Activated CD8-positive, alpha-beta memory T cell treated with anti-CD3 and anti-CD28 coated beads, Interleukin-2, amount 50 U/mL, for 4 hours (primary cell): Measurements from ENCODE around the gene PIK3C3.

Experiments used
- DNase-seq: peaks from one replicate; pipeline ENCODE4 v3.0.0-alpha.2; 2020

The PIK3C3 gene

DNA sequence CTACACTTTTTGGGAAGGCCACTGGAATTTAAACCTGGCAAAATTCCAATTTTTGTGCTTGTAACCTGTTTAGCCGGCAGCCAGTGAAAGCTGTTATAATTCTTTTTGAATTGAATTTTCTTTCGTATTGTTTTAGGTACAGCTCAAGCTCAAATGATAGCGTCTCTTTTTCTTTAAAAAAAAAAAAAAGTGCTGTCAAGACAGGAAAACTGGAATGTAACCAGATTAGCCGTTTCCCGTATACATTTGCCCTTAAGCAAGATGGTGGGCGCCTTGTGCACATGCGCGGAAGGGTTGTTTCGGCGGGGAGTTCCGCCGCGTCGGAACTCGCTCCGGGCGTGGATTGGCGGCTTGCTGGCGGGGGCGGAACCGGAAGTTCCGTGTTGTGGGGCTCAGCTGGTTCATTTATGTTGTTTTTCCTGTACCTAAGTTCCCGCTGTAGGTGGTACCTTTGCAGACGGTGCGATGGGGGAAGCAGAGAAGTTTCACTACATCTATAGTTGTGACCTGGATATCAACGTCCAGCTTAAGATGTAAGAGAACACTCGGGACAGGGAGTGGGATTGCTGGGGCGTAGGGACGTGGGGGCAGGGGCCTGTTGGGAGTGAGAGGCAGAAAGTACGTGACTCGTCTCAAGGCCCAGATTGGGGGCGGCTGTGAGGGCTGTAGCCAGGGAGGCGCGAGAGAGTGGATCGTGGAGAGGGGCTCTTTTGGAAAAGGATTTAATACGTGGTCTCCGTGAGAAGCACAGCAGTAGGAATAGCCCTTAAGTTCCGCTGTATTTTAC, at the start of gene PIK3C3:
Gene PIK3C3, plus strand, starts transcription at position 408 of the 787 bp plus-strand sequence. Its CDS starts 58 bp downstream, at position 466.
- DNase-seq, result peak; percentile 96

DNA sequence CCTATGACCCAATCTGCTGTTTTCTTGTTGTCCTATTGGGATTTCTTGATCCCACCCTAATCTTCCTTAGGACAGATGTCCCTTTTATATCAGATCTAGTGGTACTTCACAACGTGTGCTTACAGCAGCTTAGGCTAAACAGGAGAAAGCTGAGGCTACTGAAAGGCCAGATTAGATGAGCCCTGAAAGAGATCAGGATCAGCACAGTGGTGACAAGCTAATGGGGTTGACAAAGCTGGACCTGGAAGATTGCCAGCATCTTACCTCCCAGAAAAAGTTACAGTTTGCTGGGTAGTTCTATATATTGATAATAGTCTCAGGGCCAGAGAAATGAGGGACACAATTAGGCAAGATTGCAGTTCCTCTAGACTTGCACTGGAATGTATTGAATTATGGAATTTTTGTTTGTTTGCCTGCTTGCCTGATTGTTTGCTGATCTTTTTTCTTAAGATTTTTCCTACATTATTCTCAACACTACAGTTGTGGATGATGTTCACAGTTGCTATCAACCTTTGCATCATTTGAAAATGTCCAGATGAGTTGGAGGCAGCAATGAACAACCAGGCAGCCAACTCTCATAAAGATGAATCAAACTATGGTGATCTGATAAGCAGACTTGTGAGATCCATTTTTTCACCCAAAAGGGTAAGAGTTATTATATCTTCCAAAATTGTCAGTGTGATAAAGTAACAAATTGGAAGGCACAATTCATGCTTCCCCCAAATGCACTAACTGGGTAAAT, 49.1 kb upstream of the PIK3C3 start:
- DNase-seq, result no peak

DNA sequence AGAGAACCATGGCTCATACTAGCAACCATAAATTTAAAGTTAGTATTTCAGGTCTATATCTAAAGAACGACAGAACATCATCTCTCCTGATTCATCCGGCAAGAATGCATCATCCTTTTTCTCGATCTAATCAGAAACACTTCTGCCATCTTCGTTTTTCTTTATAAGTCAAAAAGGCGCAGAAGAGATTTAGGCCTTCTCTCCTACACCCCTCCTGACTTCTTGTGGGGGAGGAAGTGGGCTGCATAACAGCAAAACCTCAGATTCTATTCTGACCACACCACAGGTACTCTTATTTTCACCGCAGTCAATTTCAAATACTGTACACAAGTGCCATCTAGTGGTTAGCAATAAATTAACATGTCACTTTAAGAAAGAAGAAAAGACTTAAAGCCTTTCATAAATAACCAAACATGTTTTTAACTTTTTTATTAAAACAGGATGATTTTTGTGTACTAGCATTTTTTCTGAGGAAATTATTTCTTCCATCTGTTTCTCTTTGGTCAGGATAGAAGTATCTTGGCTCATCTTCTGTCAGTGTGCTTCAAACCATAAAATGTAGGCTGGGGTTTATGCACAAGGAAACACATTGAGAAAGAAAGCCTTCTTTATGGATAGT, 48.4 kb upstream of the PIK3C3 start:
- peak; percentile 14 for DNase-seq

DNA sequence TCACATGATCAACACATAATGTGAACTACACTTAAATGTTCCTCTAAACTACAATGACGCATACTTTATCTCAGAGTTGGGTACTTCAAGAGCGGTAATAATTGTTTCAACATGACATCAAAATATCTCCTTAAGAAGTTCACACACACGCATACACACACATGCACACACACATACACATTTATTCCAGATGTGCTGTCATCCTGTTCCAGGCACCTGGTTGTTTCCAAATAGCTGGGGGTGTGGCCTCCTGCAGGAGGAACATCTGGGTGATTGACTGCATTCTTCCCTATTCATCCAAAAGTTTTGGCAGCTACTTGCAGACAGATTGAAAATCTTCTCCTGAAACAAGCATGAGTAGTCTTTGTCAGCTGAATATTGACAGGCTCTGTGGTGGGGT, 37.9 kb upstream of the PIK3C3 start:
- no peak for DNase-seq

- no peak for DNase-seq
Observed at GRCh38 chr18:41921770-41922169, 33.3 kb upstream of the PIK3C3 start.

- DNase-seq, result no peak
Observed at GRCh38 chr18:41922176-41922575, 32.9 kb upstream of the PIK3C3 start.

DNA sequence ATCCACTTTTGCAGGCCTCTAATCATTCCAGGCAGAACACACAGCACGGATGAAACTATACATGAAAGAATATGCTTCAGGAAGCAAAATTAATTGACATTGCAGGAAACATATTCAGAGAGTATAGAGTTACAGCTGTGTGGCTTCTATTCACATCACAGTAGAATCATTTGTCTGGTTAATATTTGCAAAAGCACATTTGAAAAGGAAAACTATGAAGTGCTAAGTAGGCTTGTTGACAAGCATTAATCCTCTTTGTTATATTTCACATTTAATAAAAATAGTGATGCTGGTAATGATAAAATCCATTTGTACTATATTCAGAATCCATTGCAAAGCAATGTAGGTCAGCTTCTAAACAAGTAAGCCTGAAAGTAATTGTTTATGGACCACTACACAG, 32.2 kb upstream of the PIK3C3 start:
- no peak for DNase-seq

DNA sequence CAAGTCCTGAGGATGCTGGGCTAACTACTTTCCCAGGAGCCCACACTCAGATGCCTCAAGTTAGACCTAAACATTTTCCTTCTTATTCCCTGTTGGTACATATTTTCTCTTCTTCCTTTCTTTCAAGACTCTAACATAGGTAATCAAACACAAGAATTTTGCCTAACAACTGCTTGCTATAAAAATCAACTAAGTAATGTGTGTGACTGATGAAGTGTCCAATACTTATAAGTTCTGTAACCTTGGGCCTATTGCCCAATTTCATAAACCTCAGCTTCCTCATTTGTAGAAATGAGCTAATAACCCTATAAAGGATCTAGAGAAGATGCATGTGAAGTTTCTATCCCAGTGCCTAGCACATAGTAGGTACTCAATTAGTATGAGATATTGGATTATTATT, 31.6 kb upstream of the PIK3C3 start:
- DNase-seq, result no peak

GRCh38 chr18:41928581-41928980, 26.5 kb upstream of the PIK3C3 start:
- no peak for DNase-seq

DNA sequence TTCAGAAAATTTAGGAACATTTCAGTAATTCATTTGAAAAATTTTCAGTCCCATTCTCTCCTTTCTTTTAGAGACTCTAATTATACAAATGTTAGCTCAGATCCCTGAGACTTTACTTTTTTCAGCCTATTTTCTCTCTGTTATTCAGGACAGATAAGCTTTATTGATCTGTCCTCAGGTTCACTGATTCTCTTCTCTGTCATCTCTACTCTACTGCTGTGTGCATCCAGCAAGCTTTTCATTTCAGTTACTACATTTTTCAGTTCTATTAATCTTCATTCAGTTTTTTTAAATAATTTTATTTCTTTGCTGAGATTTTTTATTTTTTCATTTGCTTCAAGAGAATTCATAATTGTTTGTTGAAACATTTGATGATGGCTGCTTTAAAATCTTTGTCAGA, 22.1 kb upstream of the PIK3C3 start:
- DNase-seq, result no peak

GRCh38 chr18:41933778-41934177, 21.3 kb upstream of the PIK3C3 start:
- no peak for DNase-seq

DNA sequence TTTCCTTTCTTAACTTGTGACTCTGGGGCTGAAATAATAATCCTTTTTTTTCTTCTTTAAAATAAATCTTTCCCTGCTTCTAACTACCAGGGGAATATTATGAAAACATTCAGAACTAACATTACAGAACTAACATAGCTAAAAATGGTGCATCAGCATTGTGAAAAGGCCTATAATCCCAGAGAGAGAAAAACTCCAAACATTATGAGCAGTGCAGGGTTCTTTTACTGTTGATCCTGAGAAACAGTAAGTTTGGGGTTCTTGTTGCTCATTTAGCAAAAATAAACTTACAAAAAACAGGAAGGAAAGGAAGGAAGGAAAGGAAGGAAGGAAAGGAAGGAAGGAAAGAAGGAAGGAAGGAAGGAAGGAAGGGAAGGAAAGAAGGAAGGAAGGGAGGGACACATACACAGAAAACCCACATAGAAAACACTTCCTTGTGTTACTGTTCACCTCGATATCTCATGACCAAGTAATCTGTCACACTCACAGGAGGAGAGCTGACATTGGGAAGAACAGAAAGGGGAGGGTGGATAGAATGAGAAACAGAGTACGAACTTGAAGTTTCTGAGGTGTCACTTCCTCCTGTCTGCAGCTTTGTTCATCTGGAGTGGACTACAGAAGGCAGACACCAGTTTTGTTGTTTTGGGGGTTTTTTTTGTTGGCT, 18.4 kb upstream of the PIK3C3 start:
- no peak for DNase-seq

DNA sequence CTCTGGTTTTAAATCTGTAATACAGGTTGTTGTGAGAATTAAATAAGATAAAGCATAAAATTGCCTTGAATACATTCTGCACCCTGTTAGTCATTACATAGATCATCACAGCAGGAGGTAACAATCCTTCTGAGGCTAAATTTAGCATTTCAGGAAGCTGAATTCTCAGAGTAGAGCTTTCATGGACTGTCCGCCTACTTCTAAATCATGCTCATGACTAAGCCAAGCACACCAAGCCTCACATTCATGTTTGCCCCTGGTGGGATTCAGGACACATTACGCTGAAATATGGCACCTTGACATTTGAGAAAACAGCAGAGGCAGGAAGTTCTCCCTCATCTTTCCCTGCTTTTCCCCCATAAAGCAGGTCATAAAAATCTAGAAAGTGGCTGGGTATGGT, 16.6 kb upstream of the PIK3C3 start:
- DNase-seq, result no peak

DNA sequence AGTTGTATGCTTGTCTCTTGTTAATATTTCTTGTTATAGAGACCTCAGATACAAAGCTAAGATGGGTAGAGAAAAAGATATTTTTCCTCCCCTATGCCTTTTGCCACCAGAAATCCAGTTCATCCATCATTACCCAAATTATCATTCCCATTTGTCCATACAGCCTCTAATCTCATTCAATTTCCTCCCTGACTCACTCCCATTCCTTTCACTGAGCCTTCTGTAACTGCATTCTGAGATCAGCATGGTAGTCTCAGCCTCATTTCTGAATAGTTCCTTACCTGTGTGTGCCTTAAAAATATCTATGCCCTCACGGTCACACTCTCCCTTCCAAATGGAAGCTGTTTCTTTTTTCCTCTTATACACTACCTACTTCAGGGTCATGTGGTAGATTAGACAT, 15.7 kb upstream of the PIK3C3 start:
- DNase-seq, result no peak

DNA sequence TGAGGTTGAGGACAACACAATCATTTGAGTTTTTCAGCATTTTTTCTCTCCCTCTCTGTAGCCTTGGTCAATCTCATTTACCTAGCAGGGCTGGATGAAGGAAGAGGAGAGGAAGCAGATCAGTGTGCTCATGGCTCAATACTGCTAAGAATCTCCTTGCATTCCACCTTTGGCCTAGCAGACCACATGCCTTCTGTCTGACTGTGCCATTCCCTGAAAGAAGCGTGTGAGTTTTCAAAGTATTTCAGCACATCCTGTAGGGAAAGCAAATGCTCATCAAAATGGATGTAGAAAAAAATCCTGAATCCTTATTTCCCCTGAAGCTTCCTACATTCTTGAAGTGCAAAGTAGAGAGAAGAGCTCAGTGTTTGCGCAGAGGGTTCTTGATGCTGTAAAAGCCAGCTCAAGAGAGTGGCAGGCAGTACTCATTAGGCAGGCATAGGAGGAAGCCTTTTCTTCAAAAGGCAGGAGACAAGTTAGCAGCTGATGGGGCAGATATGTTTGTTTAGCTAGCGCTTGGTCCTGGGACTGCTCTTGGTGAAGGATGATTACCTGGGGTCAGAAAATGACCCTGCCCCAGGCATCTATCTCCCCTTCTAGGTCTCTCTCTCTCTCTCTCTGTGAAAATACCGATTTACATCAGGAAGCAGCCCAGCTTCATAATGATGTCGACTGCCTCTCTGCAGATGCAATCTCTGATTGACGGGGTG, 14.4 kb upstream of the PIK3C3 start:
- DNase-seq, result no peak

GRCh38 chr18:41942254-41942653, 12.8 kb upstream of the PIK3C3 start:
- DNase-seq, result no peak

GRCh38 chr18:41948544-41949110, 6.4 kb upstream of the PIK3C3 start:
- no peak for DNase-seq

GRCh38 chr18:41949206-41949920, 5.7 kb upstream of the PIK3C3 start:
- no peak for DNase-seq

GRCh38 chr18:41955688-41956087, 654 bp downstream of the PIK3C3 start:
- DNase-seq, result no peak

DNA sequence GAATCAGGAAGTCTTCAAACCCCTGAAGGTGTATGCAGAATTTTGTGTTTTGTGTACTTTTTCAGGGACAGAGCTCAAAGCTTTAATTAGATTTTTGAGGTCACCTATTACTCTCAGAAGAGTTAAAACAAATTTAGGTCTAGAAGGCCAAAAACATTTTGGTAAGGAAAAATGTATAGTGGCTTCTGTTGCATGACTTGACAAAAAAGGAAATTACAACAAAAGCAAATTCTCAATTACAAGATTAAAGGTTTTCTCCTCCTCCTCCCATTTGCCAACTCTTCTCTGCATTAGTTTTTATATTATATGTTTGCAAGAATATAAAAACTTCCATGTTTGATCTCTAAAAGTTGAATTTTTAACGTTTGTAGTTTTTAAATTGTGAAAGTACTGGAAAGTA, 4.0 kb downstream of the PIK3C3 start:
- DNase-seq, result no peak

- no peak for DNase-seq
Observed at GRCh38 chr18:41965634-41966255, 10.7 kb downstream of the PIK3C3 start.
